ENCODE results near the gene PCNX2.

GRCh38 chr1:233256191-233256590, 39.3 kb downstream of the PCNX2 start:
- TF ChIP-seq POLR2A (IDR thresholded peaks at IDR 0.05), result no peak
- TF ChIP-seq CTCF (IDR thresholded peaks at IDR 0.05), result no peak
- no peak for TF ChIP-seq EP300 (IDR thresholded peaks at IDR 0.05)

Data from sigmoid colon (tissue), 4 donors.